Karpas-422 (cell line): ENCODE measurements around the gene C12orf75. TPM values are rescaled to one million over a fixed set of nuclear protein-coding genes. Genes with fewer than 3 reads are reported as not detected.
"Not testable (repeated sequence)": the region's sequence is repeated elsewhere in the genome, so short reads cannot be mapped to it uniquely, and the experiment has no call there.

Experiments
- DNase-seq: peaks from one replicate; pipeline ENCODE4 v3.0.0-alpha.2; 2015
- H2AFZ ChIP-seq: fragments of 200-600 bp; sonication (generic); 2 replicates; pipeline ENCODE4 v1.6.1; 2014; ENCODE audit warnings: antibody characterized with exemption, low read length, mixed read lengths
- H3K27ac ChIP-seq: fragments of 200-600 bp; sonication (generic); 2 replicates; pipeline ENCODE4 v1.5.1; 2014; ENCODE audit warnings: mild to moderate bottlenecking, low read length, moderate library complexity
- H3K27me3 ChIP-seq: fragments of 200-600 bp; sonication (generic); 2 replicates; pipeline ENCODE4 v1.6.1; 2014; ENCODE audit warnings: low read length, mixed read lengths
- H3K36me3 ChIP-seq: fragments of 200-600 bp; sonication (generic); 2 replicates; pipeline ENCODE4 v1.6.1; 2014; ENCODE audit warnings: low read length, mixed read lengths; ENCODE audit not compliant: insufficient read depth
- H3K4me1 ChIP-seq: fragments of 200-600 bp; sonication (generic); 2 replicates; pipeline ENCODE4 v1.6.1; 2014; ENCODE audit warnings: mild to moderate bottlenecking, low read length, mixed read lengths
- H3K4me2 ChIP-seq: fragments of 200-600 bp; sonication (generic); 2 replicates; pipeline ENCODE4 v1.6.1; 2014; ENCODE audit warnings: low read length, low read depth, mild to moderate bottlenecking; ENCODE audit not compliant: poor library complexity, severe bottlenecking
- H3K4me3 ChIP-seq: fragments of 200-600 bp; sonication (generic); 2 replicates; pipeline ENCODE4 v1.5.1; 2014; ENCODE audit warnings: mild to moderate bottlenecking, antibody characterized with exemption, low read length, mixed read lengths
- H3K79me2 ChIP-seq: fragments of 200-600 bp; sonication (generic); 2 replicates; pipeline ENCODE4 v1.6.1; 2014; ENCODE audit warnings: mild to moderate bottlenecking, low read length, mixed read lengths
- H3K9ac ChIP-seq: fragments of 200-600 bp; sonication (generic); 2 replicates; pipeline ENCODE4 v1.6.0; 2014; ENCODE audit warnings: low read length
- H3K9me2 ChIP-seq: fragments of 200-600 bp; sonication (generic), shearing (Covaris generic); replicated peaks from 2 replicates; pipeline ENCODE4 v1.6.0; 2014; ENCODE audit warnings: mild to moderate bottlenecking, low read length, moderate library complexity; ENCODE audit not compliant: insufficient read depth
- H3K9me3 ChIP-seq: fragments of 300-700, 200-600 bp; sonication (generic); 2 replicates; pipeline ENCODE4 v1.6.1; 2014; ENCODE audit warnings: low read length, mixed read lengths
- H4K20me1 ChIP-seq: fragments of 200-600 bp; sonication (generic); 2 replicates; pipeline ENCODE4 v1.6.1; 2014; ENCODE audit warnings: mild to moderate bottlenecking, antibody characterized with exemption, low read length, low read depth; ENCODE audit not compliant: insufficient read depth
- total RNA-seq: library from RNA; depleted of rRNA; stranded (reverse); fragments of >200 nt; shearing (Covaris generic); gene quantifications from 2 replicates; pipeline ENCODE4 v1.2.3, GENCODE V29; 2014; ENCODE audit warnings: low replicate concordance

The C12orf75 gene
- total RNA-seq, 1 experiment from 2014 or later: 291 TPM

DNA sequence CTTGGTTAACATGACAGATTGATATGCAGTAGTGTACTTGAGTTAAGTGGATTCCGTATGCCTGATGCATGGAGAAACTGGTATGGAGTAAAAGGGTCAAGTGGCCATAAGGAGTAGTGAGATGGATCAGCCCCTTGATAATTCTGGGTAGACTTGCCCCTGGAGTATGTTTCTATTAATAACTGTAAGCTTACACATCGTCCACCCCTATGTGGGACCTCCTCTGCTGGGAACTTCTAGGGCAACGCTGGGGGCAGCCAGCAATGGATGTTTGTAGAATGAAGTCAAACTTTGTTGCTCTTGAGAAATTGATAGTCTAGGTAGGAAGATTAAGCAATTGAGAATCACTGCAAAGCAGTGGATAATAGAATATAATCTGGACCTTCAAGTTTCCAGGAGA is 3.5 kb downstream of the C12orf75 start:
- Histone ChIP-seq H3K9me3 (no peaks in the 10 kb centered on the region), H3K36me3 (peaks cover 28% of the 10 kb centered on the region), H2AFZ (no peak overlapping the region), H3K27me3 (no peaks in the 10 kb centered on the region), H3K79me2 (peaks cover 81% of the 10 kb centered on the region), H3K27ac (peak overlapping the region; percentile 88; the same call in 1 of the 2 replicates), H3K9me2 (no peaks in the 10 kb centered on the region), H3K4me3 (no peak overlapping the region), H4K20me1 (no peaks in the 10 kb centered on the region), H3K9ac (no peak overlapping the region), H3K4me1 (peaks cover 54% of the 10 kb centered on the region), H3K4me2 (peak overlapping the region; percentile 84)
- DNase-seq: no peak

- H3K9me3 ChIP-seq: no peaks in the 10 kb centered on the region
- H3K27me3 ChIP-seq: no peaks in the 10 kb centered on the region
- DNase-seq: no peak
- peak overlapping the region; percentile 84 for H3K4me2 ChIP-seq
- peaks cover 87% of the 10 kb centered on the region for H3K79me2 ChIP-seq
- H2AFZ ChIP-seq: no peak overlapping the region
- H3K4me3 ChIP-seq: no peak overlapping the region
- no peaks in the 10 kb centered on the region for H4K20me1 ChIP-seq
- H3K36me3 ChIP-seq: peaks cover 28% of the 10 kb centered on the region
- H3K4me1 ChIP-seq: peaks cover 53% of the 10 kb centered on the region
- no peak overlapping the region for H3K9ac ChIP-seq
- H3K27ac ChIP-seq: 0 out of 2 replicates have a peak overlapping the region, but pooled peaks have one; percentile 88
- no peaks in the 10 kb centered on the region for H3K9me2 ChIP-seq
These were observed 4.1 kb downstream of the C12orf75 start for GRCh38 chr12:105334582-105334981.

- Histone ChIP-seq H3K4me1 (peaks cover 46% of the 10 kb centered on the region), H3K4me3 (no peak overlapping the region), H4K20me1 (no peaks in the 10 kb centered on the region), H3K9me2 (no peaks in the 10 kb centered on the region), H3K4me2 (no peak overlapping the region), H3K27me3 (no peaks in the 10 kb centered on the region), H3K36me3 (peaks cover 38% of the 10 kb centered on the region), H3K9me3 (peaks cover 6% of the 10 kb centered on the region), H3K79me2 (peaks cover 100% of the 10 kb centered on the region), H3K9ac (no peak overlapping the region), H3K27ac (peak overlapping the region; percentile 88), H2AFZ (no peak overlapping the region)
- DNase-seq: no peak
These were observed 5.4 kb downstream of the C12orf75 start for GRCh38 chr12:105335856-105336255.

- Histone ChIP-seq H3K36me3 (peaks cover 44% of the 10 kb centered on the region), H3K79me2 (peaks cover 100% of the 10 kb centered on the region), H3K4me1 (peaks cover 49% of the 10 kb centered on the region), H3K9ac (no peak overlapping the region), H3K27me3 (no peaks in the 10 kb centered on the region), H3K4me3 (no peak overlapping the region), H3K4me2 (no peak overlapping the region), H4K20me1 (no peaks in the 10 kb centered on the region), H3K27ac (no peak overlapping the region; the same call in 1 of the 2 replicates), H3K9me3 (peaks cover 11% of the 10 kb centered on the region), H2AFZ (no peak overlapping the region), H3K9me2 (no peaks in the 10 kb centered on the region)
- DNase-seq: no peak
These were observed 5.9 kb downstream of the C12orf75 start for GRCh38 chr12:105336411-105336810.

GRCh38 chr12:105337391-105337790 is 6.9 kb downstream of the C12orf75 start:
- peaks cover 100% of the 10 kb centered on the region for H3K79me2 ChIP-seq
- H3K27ac ChIP-seq: no peak overlapping the region
- DNase-seq: no peak
- H3K9me2 ChIP-seq: no peaks in the 10 kb centered on the region
- no peak overlapping the region for H3K4me3 ChIP-seq
- peaks cover 49% of the 10 kb centered on the region for H3K4me1 ChIP-seq
- no peaks in the 10 kb centered on the region for H4K20me1 ChIP-seq
- no peak overlapping the region for H3K9ac ChIP-seq
- H2AFZ ChIP-seq: no peak overlapping the region
- H3K27me3 ChIP-seq: no peaks in the 10 kb centered on the region
- H3K9me3 ChIP-seq: peaks cover 11% of the 10 kb centered on the region
- H3K4me2 ChIP-seq: no peak overlapping the region
- peaks cover 50% of the 10 kb centered on the region for H3K36me3 ChIP-seq

GRCh38 chr12:105338966-105339365 is 8.5 kb downstream of the C12orf75 start:
- H3K4me2 ChIP-seq: no peak overlapping the region
- H3K9me2 ChIP-seq: no peaks in the 10 kb centered on the region
- no peak overlapping the region for H3K9ac ChIP-seq
- H3K9me3 ChIP-seq: peaks cover 11% of the 10 kb centered on the region
- no peak overlapping the region for H2AFZ ChIP-seq
- peaks cover 100% of the 10 kb centered on the region for H3K79me2 ChIP-seq
- H3K4me1 ChIP-seq: peaks cover 49% of the 10 kb centered on the region
- peaks cover 45% of the 10 kb centered on the region for H3K36me3 ChIP-seq
- H3K27ac ChIP-seq: no peak overlapping the region
- no peak for DNase-seq
- no peak overlapping the region for H3K4me3 ChIP-seq
- no peaks in the 10 kb centered on the region for H4K20me1 ChIP-seq
- H3K27me3 ChIP-seq: no peaks in the 10 kb centered on the region

GRCh38 chr12:105341010-105341409 is 10.5 kb downstream of the C12orf75 start:
- Histone ChIP-seq H3K27ac (peak overlapping the region; percentile 77), H3K79me2 (peaks cover 99% of the 10 kb centered on the region), H2AFZ (no peak overlapping the region), H3K4me1 (peaks cover 31% of the 10 kb centered on the region), H3K4me2 (no peak overlapping the region), H3K27me3 (no peaks in the 10 kb centered on the region), H4K20me1 (no peaks in the 10 kb centered on the region), H3K9ac (no peak overlapping the region), H3K4me3 (no peak overlapping the region), H3K9me2 (no peaks in the 10 kb centered on the region), H3K36me3 (peaks cover 38% of the 10 kb centered on the region), H3K9me3 (peaks cover 11% of the 10 kb centered on the region)
- DNase-seq: no peak

DNA sequence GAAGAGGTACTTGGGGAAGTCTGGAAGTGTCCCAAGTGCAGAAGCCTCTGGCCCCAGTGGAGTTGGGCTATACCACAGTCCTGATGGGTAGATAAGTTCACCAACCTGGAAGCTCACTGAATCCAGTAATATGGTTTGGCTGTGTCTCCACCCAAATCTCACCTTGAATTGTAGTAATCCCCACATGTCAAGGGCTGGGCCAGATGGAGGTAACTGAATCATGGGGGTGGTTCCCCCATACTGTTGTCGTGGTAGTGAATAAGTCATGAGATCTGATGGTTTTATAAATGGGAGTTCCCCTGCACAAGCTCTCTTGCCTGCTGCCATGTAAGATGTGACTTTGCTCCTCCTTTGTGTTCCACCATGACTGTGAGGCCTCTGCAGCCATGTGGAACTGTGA is 11.1 kb downstream of the C12orf75 start:
- not testable (repeated sequence) for H3K4me2 ChIP-seq, H3K9me2 ChIP-seq, H4K20me1 ChIP-seq, H2AFZ ChIP-seq, H3K4me3 ChIP-seq, H3K27me3 ChIP-seq, H3K9ac ChIP-seq
- Histone ChIP-seq H3K27ac (peak overlapping the region; percentile 77), H3K36me3 (peaks cover 32% of the 10 kb centered on the region), H3K9me3 (peaks cover 11% of the 10 kb centered on the region), H3K79me2 (peaks cover 99% of the 10 kb centered on the region), H3K4me1 (peaks cover 36% of the 10 kb centered on the region)
- DNase-seq: peak; percentile 73

DNA sequence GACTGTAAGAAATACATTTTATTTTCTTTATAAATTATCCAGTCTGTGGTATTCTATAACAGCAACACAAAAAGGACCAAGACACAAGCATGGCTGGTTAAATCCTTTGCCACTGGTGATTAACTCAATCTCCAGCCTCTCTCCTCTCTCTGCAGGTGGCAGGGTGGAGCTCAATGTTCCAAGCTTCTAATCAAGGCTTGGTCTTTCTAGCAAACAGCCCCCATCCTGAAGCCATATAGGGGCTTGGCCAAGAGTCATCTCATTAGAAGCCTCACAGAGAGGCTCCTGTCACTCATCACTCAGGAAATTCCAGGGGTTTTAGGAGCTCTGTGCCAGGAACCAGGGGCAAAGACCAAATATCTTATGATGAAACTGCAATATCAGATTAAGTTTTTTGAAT is 12.0 kb downstream of the C12orf75 start:
- Histone ChIP-seq H3K27me3 (no peaks in the 10 kb centered on the region), H3K9me3 (peaks cover 11% of the 10 kb centered on the region), H3K9me2 (no peaks in the 10 kb centered on the region), H3K4me1 (peaks cover 45% of the 10 kb centered on the region), H4K20me1 (no peaks in the 10 kb centered on the region), H3K4me2 (no peak overlapping the region), H3K79me2 (peaks cover 99% of the 10 kb centered on the region), H3K9ac (no peak overlapping the region), H2AFZ (no peak overlapping the region), H3K27ac (peak overlapping the region; percentile 77), H3K4me3 (no peak overlapping the region), H3K36me3 (peaks cover 30% of the 10 kb centered on the region)
- DNase-seq: no peak
